Measurements from ENCODE around the gene CEP85. TPM values are rescaled to one million over a fixed set of nuclear protein-coding genes. Genes with fewer than 3 reads are reported as not detected.

Gene CEP85
- total RNA-seq, 1 donor from 2014 or later = 10.2 TPM

DNA sequence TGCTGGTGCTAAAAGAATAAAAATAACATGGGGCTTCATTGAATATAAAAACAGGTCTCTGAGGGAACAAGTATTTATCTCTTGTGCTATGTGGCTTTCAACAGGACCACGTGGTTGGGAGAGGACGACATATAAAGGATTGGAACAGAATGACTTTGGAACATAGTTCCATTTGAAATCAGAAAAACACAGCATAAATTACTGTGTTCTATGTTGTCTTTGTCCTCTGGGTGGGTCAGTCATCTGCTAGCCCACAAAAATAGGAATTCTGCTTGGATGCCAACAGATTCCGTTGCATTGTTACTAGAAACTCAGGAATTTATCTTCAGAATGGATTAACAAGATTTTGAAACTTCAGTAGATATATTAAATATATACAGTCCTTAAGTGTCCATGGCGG lies 5.9 kb downstream of the CEP85 start:
- Histone ChIP-seq H3K27ac (no peak overlapping the region), H3K36me3 (peaks cover 13% of the 10 kb centered on the region), H3K4me1 (peaks cover 13% of the 10 kb centered on the region), H3K9me3 (no peaks in the 10 kb centered on the region), H3K27me3 (ENCODE audit: low read depth) (no peaks in the 10 kb centered on the region), H3K4me3 (no peak overlapping the region)
- ATAC-seq (no peak), DNase-seq (no peak)
- TF ChIP-seq, protein P1, sequence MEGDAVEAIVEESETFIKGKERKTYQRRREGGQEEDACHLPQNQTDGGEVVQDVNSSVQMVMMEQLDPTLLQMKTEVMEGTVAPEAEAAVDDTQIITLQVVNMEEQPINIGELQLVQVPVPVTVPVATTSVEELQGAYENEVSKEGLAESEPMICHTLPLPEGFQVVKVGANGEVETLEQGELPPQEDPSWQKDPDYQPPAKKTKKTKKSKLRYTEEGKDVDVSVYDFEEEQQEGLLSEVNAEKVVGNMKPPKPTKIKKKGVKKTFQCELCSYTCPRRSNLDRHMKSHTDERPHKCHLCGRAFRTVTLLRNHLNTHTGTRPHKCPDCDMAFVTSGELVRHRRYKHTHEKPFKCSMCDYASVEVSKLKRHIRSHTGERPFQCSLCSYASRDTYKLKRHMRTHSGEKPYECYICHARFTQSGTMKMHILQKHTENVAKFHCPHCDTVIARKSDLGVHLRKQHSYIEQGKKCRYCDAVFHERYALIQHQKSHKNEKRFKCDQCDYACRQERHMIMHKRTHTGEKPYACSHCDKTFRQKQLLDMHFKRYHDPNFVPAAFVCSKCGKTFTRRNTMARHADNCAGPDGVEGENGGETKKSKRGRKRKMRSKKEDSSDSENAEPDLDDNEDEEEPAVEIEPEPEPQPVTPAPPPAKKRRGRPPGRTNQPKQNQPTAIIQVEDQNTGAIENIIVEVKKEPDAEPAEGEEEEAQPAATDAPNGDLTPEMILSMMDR (IDR thresholded peaks at IDR 0.05) = no peak
- intact Hi-C loops (cut with DNase I) = no loop called here

GRCh38 chr1:26252718-26253117 lies 18.7 kb downstream of the CEP85 start:
- DNase-seq (no peak), ATAC-seq (no peak)
- Histone ChIP-seq H3K4me3 (no peak overlapping the region), H3K36me3 (peaks cover 28% of the 10 kb centered on the region), H3K27me3 (ENCODE audit: low read depth) (no peaks in the 10 kb centered on the region), H3K27ac (no peak overlapping the region), H3K9me3 (no peaks in the 10 kb centered on the region), H3K4me1 (peaks cover 5% of the 10 kb centered on the region)
- TF ChIP-seq, protein P1 (IDR thresholded peaks at IDR 0.05) = no peak
- intact Hi-C loops (cut with DNase I) = no loop called here

GRCh38 chr1:26254404-26254803 lies 20.4 kb downstream of the CEP85 start:
- no peak for DNase-seq
- intact Hi-C loops (cut with DNase I) = no loop called here
- H3K27ac ChIP-seq = no peak overlapping the region
- no peaks in the 10 kb centered on the region for H3K9me3 ChIP-seq
- peaks cover 43% of the 10 kb centered on the region for H3K36me3 ChIP-seq
- no peaks in the 10 kb centered on the region for H3K27me3 ChIP-seq (ENCODE audit: low read depth)
- TF ChIP-seq, protein P1 (IDR thresholded peaks at IDR 0.05) = no peak
- no peak overlapping the region for H3K4me3 ChIP-seq
- peaks cover 5% of the 10 kb centered on the region for H3K4me1 ChIP-seq
- ATAC-seq = no peak

DNA sequence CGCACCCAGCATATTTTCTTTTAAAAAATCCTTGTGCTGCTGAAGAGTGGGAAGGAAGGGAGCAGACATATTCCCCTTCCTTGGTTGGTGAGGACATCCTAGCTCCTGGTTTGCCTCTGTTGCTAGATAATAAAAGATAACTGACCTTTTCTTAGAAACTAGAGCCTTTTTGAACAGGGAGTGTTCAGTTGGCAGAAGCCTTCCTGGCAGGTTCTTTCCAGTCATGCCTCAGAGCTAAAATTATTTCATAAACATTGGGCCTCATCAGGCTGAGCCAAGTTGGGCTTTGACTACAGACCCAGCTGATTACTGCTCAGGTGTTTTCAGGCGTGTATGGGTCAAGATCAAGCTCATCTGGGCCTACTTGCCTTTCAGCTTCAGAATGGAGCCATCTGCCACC lies 23.2 kb downstream of the CEP85 start:
- TF ChIP-seq, protein P1 (IDR thresholded peaks at IDR 0.05) = no peak
- ATAC-seq (no peak), DNase-seq (no peak)
- Histone ChIP-seq H3K9me3 (no peaks in the 10 kb centered on the region), H3K4me1 (peaks cover 5% of the 10 kb centered on the region), H3K4me3 (no peak overlapping the region), H3K27ac (no peak overlapping the region), H3K36me3 (peaks cover 50% of the 10 kb centered on the region), H3K27me3 (ENCODE audit: low read depth) (no peaks in the 10 kb centered on the region)
- intact Hi-C loops (cut with DNase I) = no loop called here

DNA sequence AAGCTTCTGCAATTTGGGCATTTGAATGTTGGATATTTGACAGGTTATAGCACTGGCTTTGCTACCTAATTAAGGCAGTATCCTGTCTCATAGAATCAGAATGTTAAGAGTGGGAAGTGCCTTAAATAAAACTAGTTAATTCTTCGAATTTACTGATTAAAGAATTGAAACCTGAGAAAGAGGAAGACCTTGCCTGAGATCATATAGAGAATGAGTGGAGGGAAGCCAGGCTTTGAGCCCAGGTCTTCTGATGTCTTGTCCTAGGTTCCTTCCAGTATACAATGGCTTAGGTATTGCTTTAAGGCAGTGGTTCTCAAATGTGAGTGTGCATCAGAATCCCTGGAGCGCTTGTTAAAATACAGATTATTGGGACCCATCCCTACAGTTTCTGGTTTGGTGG lies 25.0 kb downstream of the CEP85 start:
- no peaks in the 10 kb centered on the region for H3K27me3 ChIP-seq (ENCODE audit: low read depth)
- TF ChIP-seq, protein P1 (IDR thresholded peaks at IDR 0.05) = no peak
- H3K4me1 ChIP-seq = peaks cover 2% of the 10 kb centered on the region
- H3K4me3 ChIP-seq = no peak overlapping the region
- peaks cover 64% of the 10 kb centered on the region for H3K36me3 ChIP-seq
- H3K9me3 ChIP-seq = no peaks in the 10 kb centered on the region
- no peak for ATAC-seq
- H3K27ac ChIP-seq = no peak overlapping the region
- no peak for DNase-seq
- intact Hi-C loops (cut with DNase I) = no loop called here

DNA sequence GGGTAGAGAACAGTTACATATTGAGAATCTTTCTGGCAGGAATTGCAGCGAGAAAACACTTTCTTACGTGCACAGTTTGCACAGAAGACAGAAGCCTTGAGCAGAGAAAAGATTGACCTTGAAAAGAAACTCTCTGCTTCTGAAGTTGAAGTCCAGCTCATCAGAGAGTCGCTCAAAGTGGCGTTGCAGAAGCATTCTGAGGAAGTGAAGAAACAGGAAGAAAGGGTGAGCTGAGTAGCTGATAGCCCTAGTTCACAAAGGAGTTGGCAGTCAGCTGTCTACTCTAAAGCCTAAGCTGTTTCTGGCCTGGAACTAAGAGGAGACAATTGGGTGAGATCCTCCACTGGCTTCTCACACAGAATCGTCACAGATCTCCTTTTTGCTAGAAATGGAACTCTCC lies 25.6 kb downstream of the CEP85 start:
- H3K4me1 ChIP-seq = no peaks in the 10 kb centered on the region
- TF ChIP-seq, protein P1 (IDR thresholded peaks at IDR 0.05) = no peak
- H3K36me3 ChIP-seq = peaks cover 70% of the 10 kb centered on the region
- ATAC-seq (peak; percentile 60 to 82), DNase-seq (no peak)
- intact Hi-C loops (cut with DNase I) = no loop called here
- peak overlapping the region; percentile 18 for H3K27ac ChIP-seq
- no peaks in the 10 kb centered on the region for H3K27me3 ChIP-seq (ENCODE audit: low read depth)
- H3K9me3 ChIP-seq = no peaks in the 10 kb centered on the region
- H3K4me3 ChIP-seq = no peak overlapping the region

Data from lower lobe of right lung (tissue), 2 donors.